NCI-H1436 treated with DMSO at 0.1 percent for 48 hours (cell line): ENCODE measurements around the gene ARHGEF4.
"Not testable (repeated sequence)": the region's sequence is repeated elsewhere in the genome, so short reads cannot be mapped to it uniquely, and the experiment has no call there.

Experiments
- DNase-seq: peaks from one replicate; lab custom pipeline; 2025; lab: John Stamatoyannopoulos, UW

The ARHGEF4 gene

GRCh38 chr2:130977461-130978050 is 140.8 kb downstream of the ARHGEF4 start:
- no peak for DNase-seq

GRCh38 chr2:130981667-130982066 is 145.0 kb downstream of the ARHGEF4 start:
- no peak for DNase-seq

DNA sequence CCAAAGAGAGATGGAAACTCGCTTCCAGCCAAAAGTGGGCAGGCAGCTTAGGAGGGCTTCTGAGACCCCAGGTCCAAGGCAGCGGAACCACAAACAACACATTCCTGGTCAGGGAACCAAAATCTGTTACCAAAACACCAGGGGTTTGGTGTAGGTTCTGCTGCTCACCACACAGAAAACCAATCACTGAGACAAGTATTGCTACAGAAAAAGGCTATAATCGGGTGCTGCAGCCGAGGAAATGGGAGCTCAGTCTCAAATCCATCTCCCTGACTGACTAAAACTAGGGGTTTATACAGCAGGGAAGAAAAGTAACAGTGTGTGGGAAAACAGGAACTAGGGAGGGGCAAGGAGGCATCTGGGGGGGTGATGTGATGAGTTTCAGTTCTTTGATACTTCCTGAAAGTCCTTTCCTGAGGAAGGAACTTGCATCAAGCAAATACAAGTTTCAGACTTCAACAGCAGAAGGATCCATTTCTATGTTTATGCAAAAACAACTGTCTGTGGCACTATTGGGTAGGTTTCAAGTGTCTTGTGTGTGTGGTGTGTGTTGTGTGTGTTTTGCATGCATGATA is 148.6 kb downstream of the ARHGEF4 start:
- no peak for DNase-seq

- DNase-seq, result no peak
Measured at GRCh38 chr2:130985831-130986649, 149.3 kb downstream of the ARHGEF4 start.

DNA sequence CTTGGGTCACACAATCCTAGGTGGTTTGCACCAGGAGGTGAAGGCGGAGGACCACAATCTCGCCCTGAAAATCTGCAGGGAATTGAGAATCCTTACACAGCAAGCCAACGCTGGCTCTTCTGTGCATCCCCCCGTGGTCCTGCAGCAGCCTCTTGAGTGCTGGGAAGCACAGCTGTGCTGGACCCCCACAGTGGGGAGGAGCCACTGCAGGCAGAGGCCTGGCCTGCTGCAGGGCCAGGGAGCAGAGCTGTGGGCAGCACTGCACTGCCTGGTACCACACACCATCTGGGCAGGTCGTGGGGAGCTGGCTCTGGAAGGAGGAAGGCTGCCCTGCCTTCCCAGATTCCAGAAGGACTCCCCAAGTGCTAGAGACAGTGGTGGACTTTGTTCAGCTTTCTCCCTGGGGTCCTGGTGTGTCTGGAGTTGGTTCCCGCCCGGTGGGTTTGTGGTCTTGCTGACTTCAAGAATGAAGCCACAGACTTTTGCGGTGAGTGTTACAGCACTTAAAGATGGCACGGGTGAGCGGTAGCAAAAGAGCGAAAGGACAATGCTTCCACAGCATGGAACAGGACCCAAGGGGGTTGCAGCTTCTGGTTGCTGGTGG is 150.3 kb downstream of the ARHGEF4 start:
- DNase-seq, result no peak

DNA sequence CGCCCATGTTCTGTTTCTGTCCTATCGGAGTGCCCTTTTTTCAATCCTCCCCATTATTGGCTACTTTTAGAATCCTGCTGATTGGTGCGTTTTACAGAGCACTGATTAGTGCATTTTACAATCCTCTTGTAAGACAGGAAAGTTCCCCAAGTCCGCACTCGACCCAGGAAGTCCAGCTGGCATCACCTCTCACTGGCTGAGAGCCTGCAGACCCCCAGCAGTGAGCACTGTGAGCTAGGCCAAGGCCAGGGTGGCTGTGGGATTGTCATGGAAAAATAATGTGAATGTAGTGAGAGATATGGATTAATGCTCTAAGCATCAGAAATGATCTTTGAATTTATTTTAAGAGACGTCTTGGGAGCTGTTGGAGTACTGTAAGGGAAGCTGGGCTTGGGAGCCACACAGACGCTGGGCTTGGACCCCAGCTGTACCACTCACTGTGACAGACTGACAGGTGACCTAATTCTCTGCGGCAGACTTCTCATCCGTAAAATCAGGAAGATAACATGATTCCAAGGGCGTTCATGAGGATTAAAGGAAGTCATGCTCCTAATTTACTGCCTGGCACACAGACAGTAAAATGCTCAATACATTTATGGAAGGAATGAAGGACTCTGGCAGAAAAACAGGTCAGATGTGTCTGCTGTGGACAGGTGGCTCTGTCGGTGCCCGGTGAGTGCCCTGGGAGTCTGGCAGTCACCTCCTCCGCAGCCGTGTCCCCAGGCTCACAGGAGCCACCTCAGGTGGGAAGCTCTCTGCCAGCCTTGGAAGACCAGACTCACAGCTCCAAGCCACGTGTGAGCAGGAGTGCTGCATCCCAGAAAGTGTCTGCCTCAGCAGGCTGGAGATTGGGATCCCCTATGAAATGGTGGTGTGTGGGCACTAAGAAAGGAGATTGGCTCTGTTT is 151.1 kb downstream of the ARHGEF4 start:
- DNase-seq, result no peak

DNA sequence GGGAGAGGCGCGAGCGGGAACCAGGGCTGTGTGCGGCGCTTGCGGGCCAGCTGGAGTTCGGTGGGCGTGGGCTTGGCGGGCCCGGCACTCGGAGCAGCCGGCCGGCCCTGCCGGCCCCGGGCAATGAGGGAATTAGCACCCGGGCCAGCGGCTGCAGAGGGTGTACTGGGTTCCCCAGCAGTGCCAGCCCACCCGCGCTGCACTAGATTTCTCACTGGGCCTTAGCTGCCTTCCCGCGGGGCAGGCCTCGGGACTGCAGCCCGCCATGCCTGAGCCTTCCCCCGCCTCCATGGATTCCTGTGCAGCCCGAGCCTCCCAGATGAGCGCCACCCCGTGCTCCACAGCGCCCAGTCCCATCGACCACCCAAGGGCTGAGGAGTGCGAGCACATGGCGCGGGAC is 154.7 kb downstream of the ARHGEF4 start:
- not testable (repeated sequence) for DNase-seq

DNA sequence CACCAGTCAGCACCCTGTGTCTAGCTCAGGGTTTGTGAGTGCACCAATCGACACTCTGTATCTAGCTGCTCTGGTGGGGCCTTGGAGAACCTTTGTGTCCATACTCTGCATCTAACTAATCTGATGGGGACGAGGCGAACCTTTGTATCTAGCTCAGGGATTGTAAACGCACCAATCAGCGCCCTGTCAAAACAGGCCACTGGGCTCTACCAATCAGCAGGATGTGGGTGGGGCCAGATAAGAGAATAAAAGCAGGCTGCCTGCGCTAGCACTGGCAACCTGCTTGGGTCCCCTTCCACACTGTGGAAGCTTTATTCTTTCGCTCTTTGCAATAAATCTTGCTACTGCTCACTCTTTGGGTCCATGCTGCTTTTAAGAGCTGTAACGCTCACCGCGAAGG is 155.3 kb downstream of the ARHGEF4 start:
- DNase-seq, result not testable (repeated sequence)

GRCh38 chr2:130996691-130997090 is 160.0 kb downstream of the ARHGEF4 start:
- DNase-seq, result no peak

DNA sequence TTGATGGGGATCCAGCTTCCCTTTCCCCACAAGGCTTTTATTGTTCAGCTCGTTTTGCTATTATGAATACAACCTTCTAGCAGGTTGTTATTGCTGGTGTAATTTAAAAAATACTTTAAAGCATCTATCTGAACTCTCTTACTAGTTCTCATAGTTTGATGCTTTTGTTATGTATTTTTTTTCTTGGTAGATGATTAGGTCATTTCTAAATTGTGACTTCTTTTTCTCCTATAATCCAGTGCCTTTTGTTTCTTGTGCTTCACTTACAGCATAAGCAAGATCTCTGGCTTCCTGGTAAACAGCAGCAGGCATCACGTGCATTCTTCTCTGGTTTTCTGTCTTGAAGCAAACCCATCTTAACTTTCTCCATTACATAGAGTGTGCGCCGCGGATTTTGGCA is 160.5 kb downstream of the ARHGEF4 start:
- DNase-seq, result no peak

GRCh38 chr2:130998561-130998960 is 161.8 kb downstream of the ARHGEF4 start:
- no peak for DNase-seq

DNA sequence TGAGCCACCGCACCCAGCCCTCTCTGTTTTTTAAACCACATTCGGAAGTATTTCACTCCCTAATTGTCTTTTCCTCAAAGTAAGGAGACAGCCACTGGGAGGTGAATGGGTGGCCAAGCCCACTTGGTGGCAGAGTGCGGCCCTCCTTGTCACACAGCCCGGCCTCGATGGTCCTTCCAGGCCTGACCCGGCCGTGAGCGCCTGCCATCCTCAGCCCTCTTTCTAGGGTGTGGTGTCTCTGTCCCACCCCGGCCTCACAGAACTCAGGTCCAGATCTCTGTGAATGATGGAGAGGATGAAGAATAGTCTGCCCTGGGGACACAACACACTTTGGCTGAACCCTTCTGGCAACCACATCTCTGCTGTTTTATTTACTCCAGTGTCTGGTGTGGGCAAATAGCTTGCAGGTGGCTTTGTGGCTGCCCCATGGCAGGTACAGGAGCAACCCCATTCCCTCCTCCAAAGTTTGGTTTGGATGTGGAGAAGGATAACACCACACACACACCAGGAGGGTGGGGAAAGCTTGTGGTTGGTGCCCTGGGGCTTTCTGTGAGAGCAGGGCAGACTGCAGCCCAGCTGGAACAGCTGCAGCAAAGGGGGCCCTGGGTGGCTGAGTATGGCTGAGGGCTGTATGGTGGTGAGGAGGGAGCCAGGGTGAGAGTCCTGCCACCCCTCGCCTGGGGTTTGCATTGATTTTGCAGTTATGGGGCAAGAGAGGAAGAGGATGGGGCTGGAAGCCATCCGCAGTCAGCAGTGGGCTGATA is 167.9 kb downstream of the ARHGEF4 start:
- no peak for DNase-seq

- no peak for DNase-seq
Measured at GRCh38 chr2:131005216-131005935, 168.7 kb downstream of the ARHGEF4 start.

- DNase-seq, result no peak
Measured at GRCh38 chr2:131006561-131006960, 169.8 kb downstream of the ARHGEF4 start.

GRCh38 chr2:131008967-131009366 is 172.3 kb downstream of the ARHGEF4 start:
- DNase-seq, result no peak

DNA sequence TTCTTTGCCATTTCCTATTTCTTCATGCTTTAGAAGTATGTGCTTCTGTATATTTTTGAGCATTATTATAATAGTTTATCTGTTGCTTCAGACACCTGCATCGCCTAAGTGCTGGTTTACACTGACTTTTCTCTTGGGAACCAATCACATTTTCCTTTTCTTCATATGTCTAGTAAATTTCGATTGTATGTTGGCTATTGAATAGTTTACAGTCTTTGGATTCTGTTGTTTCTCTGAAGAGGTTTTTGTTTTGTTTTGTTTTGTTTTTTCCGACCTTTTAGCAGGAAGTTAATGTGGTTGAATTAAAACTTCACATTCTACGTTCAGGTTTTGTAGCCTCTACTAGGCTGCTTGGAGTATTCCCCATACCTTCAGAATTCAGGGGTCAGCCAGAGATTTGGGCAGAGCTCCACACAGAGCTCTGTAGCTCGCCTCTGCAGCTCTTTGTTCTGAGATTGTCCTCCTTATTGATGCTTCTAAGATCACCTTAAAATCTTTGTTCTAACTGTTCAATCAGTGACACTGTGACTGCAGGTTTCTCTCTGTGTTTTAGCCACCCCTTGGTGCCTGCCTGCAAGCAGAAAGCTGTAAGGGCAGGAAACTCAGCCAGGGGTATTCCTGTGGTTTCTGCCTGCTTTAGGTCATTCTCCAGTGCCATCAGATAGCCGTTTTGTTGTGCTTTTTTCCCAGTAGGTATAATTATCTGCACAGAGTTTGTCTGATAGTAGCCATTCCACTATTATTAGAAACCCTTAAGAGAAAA is 173.2 kb downstream of the ARHGEF4 start:
- no peak for DNase-seq

DNA sequence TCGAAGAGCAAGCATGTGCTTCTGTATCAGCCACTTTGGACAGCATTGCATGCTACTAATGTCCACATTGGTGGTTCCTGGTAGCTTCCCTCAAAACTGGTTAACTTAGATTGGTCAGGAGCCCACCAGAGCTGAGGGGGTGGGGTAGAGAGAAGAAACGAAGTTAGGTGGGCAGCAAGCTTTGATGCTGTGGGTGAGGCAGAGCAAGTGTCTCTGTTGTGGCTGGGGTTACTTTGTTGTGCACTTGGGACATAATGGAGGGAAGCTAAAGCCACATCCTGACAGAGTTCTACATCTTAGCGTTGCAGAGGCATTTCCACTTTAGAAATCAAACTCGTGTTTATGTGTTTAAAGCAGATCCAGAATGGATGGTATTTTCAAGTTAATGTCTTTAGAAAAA is 173.9 kb downstream of the ARHGEF4 start:
- no peak for DNase-seq

GRCh38 chr2:131011486-131011885 is 174.8 kb downstream of the ARHGEF4 start:
- DNase-seq, result no peak

DNA sequence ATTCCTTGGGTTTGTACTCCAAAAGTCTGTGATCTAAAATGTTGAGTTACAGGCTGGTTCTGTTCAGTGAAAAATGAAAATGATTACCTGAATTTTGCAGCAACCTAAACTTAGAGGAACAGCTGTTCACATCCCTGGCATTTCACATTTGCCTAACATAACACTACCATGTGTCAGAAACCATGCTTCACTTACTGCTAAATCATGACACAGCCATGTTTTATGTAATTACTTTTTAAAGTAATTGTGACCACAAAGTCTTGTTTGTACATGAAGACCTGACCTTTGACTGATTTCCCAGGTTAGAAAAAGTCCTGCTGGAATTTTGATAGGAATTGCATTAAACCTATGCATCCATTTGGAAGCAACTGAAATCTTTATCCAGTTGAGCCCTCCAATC is 177.4 kb downstream of the ARHGEF4 start:
- DNase-seq, result no peak

DNA sequence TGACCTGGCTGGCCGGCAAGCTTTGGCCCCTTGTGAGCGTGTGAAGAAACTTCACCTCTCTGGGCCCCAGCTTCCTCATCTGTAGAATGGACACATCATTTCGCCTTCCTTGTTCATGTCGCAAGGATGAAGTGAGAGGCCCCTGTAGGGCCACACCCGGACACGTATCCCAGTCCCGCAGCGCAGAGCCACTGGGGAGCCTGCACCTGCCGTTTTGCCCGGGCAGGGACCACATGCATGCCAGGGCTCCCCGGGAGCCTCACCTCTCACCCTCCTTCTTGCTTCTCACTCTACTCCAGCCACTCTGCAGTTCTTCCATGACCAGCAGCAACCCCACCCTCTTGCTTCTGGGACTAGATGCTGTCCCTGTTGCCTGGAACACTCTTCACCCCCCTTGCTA is 179.1 kb downstream of the ARHGEF4 start:
- DNase-seq, result no peak
